Breast epithelium (tissue), 4 donors: ENCODE results near the gene CNTNAP2. TPM values are rescaled to one million over a fixed set of nuclear protein-coding genes. Genes with fewer than 3 reads are reported as not detected.

Experiments used
- DNase-seq, 2 donors: peaks; one replicate each; pipeline ENCODE4 v3.0.0-alpha.2; 2019; ENCODE audit warnings: low spot score in 2 of 2
- H3K27ac ChIP-seq, 2 donors: fragments of 200-600 bp; sonication (generic) in 1 of 2; one replicate each; pipeline ENCODE4 v1.5.1; 2016 to 2019; ENCODE audit warnings: mild to moderate bottlenecking in 1 of 2
- H3K27me3 ChIP-seq, 2 donors: fragments of 200-600 bp; sonication (generic) in 1 of 2; one replicate each; pipeline versions ENCODE4 v1.5.1 to v1.6.0; 2017 to 2019; ENCODE audit warnings: control low read depth in 1 of 2, mild to moderate bottlenecking in 1 of 2
- H3K36me3 ChIP-seq: fragments of 200-600 bp; one replicate; pipeline ENCODE4 v1.5.1; 2019
- H3K4me1 ChIP-seq, 2 donors: fragments of 200-600 bp; sonication (generic); one replicate each; pipeline ENCODE4 v1.5.1; 2016 to 2019; ENCODE audit warnings: control low read depth in 1 of 2
- H3K4me3 ChIP-seq, 3 donors: fragments of 200-600 bp; sonication (generic); 1 replicate in 2 of 3; 2 replicates in 1 of 3; pipeline ENCODE4 v1.5.1; 2016 to 2019; ENCODE audit warnings: mild to moderate bottlenecking in 3 of 3, moderate library complexity in 2 of 3
- H3K9me3 ChIP-seq, 2 donors: fragments of 200-600 bp; sonication (generic) in 1 of 2; one replicate each; pipeline ENCODE4 v1.5.1; 2016 to 2019; ENCODE audit warnings: control low read depth in 1 of 2
- POLR2A ChIP-seq: fragments of 450-650 bp; IDR thresholded peaks from one replicate; pipeline ENCODE4 v1.6.1; 2016; ENCODE audit warnings: antibody characterized with exemption, mild to moderate bottlenecking, moderate library complexity
- POLR2AphosphoS5 ChIP-seq, 3 donors: sonication (generic); formaldehyde crosslinking; IDR thresholded peaks; one replicate each; pipeline ENCODE4 v1.6.1; 2017; ENCODE audit warnings: antibody characterized with exemption in 3 of 3
- intact Hi-C: fragments of 100-400 bp; cut with DNase I; formaldehyde crosslinking; loops from one replicate; pipeline ENCODE4 v1.15.1; 2023; ENCODE audit warnings: low total_unique reads
- total RNA-seq, 3 donors: library from RNA; depleted of rRNA; stranded (reverse); fragments of >200 nt; gene quantifications; one replicate each; pipeline ENCODE4 v1.1.0, GENCODE V29; 2016
- TF ChIP-seq, protein P1 (sequence below), 3 donors: fragments of 450-650 bp; IDR thresholded peaks; one replicate each; pipeline ENCODE4 v1.5.1; 2016 to 2017; ENCODE audit warnings: antibody characterized with exemption in 3 of 3, mild to moderate bottlenecking in 3 of 3, moderate library complexity in 3 of 3

Gene CNTNAP2
- total RNA-seq, 3 donors from 2014 or later = 0.29 to 0.66 TPM; not detected in 1

DNA sequence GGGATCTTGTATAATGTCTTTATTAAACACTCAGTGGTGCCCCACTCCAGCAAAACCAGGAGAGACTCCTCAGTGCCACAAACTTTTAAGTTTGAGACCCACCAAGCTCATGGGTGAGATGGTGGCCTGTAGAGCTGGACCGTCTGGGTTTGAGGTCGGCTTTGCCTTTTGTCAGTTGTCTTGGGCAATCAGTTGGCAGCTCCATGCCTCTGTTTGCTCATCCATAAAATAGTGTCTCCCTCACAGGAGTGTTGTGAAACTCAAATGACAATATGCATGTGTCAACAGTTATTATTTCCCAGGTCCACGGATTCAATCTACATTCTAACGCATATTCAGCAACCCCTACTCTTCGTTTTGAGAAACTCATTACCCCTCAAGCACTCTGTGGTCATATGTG is 2106.1 kb downstream of the CNTNAP2 start:
- no peak for DNase-seq
- Histone ChIP-seq H3K4me1 (no peaks in the 10 kb centered on the region), H3K36me3 (no peaks in the 10 kb centered on the region), H3K27me3 (no peaks in the 10 kb centered on the region), H3K9me3 (peaks cover 0 to 4% of the 10 kb centered on the region in 2 donors), H3K27ac (no peak overlapping the region), H3K4me3 (no peak overlapping the region)
- intact Hi-C loops = no loop called here
- TF ChIP-seq POLR2A = no peak
- no peak for TF ChIP-seq POLR2AphosphoS5 (IDR thresholded peaks at IDR 0.05)

DNA sequence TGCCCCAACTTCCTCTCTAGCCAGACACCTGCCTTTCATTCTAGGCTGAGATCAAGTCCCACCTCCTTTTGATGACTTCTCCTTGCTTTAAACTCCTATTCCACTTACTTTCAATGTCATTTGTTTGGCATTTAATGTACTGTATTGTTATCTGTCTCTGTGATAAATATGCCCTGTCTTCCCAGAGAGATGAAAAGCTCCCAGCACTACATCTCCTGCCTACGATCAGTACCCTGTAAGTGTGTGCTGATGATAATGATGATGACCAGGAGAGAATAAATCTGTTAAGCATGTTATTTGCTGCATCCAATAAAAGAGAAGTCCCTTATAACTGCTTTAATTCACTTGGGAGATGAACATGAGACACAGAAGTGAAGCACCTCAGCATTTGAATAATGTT is 2106.6 kb downstream of the CNTNAP2 start:
- Histone ChIP-seq H3K36me3 (no peaks in the 10 kb centered on the region), H3K27ac (no peak overlapping the region), H3K27me3 (no peaks in the 10 kb centered on the region), H3K4me3 (no peak overlapping the region), H3K4me1 (no peaks in the 10 kb centered on the region), H3K9me3 (peaks cover 0 to 4% of the 10 kb centered on the region in 2 donors)
- intact Hi-C loops = no loop called here
- DNase-seq = no peak
- TF ChIP-seq POLR2A = no peak
- TF ChIP-seq POLR2AphosphoS5 (IDR thresholded peaks at IDR 0.05) = no peak
- TF ChIP-seq, protein P1, sequence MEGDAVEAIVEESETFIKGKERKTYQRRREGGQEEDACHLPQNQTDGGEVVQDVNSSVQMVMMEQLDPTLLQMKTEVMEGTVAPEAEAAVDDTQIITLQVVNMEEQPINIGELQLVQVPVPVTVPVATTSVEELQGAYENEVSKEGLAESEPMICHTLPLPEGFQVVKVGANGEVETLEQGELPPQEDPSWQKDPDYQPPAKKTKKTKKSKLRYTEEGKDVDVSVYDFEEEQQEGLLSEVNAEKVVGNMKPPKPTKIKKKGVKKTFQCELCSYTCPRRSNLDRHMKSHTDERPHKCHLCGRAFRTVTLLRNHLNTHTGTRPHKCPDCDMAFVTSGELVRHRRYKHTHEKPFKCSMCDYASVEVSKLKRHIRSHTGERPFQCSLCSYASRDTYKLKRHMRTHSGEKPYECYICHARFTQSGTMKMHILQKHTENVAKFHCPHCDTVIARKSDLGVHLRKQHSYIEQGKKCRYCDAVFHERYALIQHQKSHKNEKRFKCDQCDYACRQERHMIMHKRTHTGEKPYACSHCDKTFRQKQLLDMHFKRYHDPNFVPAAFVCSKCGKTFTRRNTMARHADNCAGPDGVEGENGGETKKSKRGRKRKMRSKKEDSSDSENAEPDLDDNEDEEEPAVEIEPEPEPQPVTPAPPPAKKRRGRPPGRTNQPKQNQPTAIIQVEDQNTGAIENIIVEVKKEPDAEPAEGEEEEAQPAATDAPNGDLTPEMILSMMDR (IDR thresholded peaks at IDR 0.05) = no peak

DNA sequence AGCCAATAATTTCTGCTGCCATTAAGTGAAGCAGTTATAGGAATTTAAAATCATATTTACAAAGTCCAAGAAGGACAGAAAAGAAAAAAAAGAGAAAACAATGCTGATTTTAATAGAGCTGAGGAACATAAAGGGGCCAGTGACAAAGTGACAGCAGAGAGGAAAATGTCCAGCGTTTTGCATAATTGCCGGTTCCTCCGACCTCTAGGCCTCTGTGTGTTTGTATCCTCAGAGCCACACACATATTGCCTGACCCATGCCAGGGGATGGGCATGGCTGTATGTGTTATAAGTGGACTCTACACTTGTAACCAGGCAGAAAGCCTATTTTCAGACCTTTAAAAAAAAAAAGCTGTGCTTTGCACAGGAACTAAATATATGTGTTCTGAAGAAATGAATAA is 2107.1 kb downstream of the CNTNAP2 start:
- peaks cover 0 to 4% of the 10 kb centered on the region in 2 donors for H3K9me3 ChIP-seq
- intact Hi-C loops = no loop called here
- no peaks in the 10 kb centered on the region for H3K36me3 ChIP-seq
- no peak for DNase-seq
- H3K4me1 ChIP-seq = no peaks in the 10 kb centered on the region
- H3K27ac ChIP-seq = no peak overlapping the region
- no peak overlapping the region for H3K4me3 ChIP-seq
- TF ChIP-seq POLR2AphosphoS5 (IDR thresholded peaks at IDR 0.05) (no peak), POLR2A (no peak)
- TF ChIP-seq, protein P1 (IDR thresholded peaks at IDR 0.05) = no peak
- no peaks in the 10 kb centered on the region for H3K27me3 ChIP-seq

DNA sequence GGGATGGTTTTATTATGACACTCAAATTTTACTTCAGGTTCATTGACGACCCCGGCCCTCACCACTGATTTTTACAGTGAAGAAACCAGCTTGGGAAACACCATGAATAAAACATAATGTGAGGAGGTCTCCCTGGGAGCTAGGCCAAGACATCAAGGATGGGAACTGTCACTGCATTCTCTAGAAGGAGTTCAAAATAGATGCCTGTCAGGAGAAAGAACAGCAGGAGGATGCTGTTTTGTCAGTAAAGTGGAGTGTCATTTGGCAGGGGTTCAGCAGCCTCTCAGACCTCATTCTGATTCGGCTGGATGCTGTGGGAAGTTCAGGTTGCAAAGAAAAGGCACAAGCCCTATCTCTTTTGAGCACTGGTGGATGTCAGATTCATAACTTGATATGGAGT is 2113.7 kb downstream of the CNTNAP2 start:
- no peak for DNase-seq
- Histone ChIP-seq H3K27ac (no peak overlapping the region), H3K36me3 (no peaks in the 10 kb centered on the region), H3K27me3 (no peaks in the 10 kb centered on the region), H3K4me1 (no peaks in the 10 kb centered on the region), H3K4me3 (no peak overlapping the region), H3K9me3 (peaks cover 0 to 4% of the 10 kb centered on the region in 2 donors)
- TF ChIP-seq POLR2A (no peak), POLR2AphosphoS5 (IDR thresholded peaks at IDR 0.05) (no peak)
- TF ChIP-seq, protein P1 (IDR thresholded peaks at IDR 0.05) = no peak
- intact Hi-C loops = no loop called here

DNA sequence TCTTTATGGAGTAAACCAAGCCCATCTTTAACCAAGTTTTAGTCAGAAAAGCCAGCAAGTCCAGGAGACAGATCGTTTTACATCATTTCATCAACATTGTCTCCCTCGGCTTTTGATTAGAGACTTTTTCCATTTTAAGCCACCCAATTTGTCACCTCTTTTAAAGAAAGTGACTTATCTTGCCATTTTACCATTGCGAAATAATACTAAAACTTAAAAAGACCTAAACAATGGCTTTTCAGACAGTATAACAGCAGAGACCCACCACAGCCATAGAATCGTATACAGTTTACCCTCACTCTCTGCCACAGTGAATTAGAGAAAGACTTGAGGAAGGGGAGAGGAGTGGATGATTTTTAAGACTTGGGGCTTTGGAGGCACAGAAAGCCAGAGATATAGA is 2114.3 kb downstream of the CNTNAP2 start:
- no peaks in the 10 kb centered on the region for H3K27me3 ChIP-seq
- intact Hi-C loops = no loop called here
- H3K4me1 ChIP-seq = no peaks in the 10 kb centered on the region
- TF ChIP-seq, protein P1 (IDR thresholded peaks at IDR 0.05) = no peak
- TF ChIP-seq POLR2AphosphoS5 (IDR thresholded peaks at IDR 0.05) (no peak), POLR2A (no peak)
- H3K36me3 ChIP-seq = no peaks in the 10 kb centered on the region
- H3K9me3 ChIP-seq = peaks cover 0 to 4% of the 10 kb centered on the region in 2 donors
- H3K4me3 ChIP-seq = no peak overlapping the region
- no peak overlapping the region for H3K27ac ChIP-seq
- DNase-seq = no peak

DNA sequence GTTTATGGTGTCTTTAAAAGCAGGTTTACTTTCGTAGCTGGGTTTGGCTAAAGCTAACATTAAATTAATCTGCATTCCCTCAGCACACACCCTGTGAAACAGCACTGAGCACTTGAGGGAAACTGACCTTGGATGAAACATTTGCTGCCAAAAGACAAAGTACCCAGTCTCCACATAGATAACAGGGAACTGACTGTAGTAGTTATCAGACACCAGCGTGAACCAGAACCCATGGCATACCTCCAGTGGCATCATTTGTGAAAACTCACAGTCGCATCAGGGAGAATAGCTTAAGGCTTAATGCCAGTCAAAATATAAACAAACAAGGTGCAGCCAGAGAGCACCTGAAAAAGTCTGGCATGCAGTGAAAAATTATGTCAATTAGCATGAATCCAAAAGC is 2116.2 kb downstream of the CNTNAP2 start:
- Histone ChIP-seq H3K9me3 (no peaks in the 10 kb centered on the region), H3K36me3 (no peaks in the 10 kb centered on the region), H3K27ac (no peak overlapping the region), H3K27me3 (no peaks in the 10 kb centered on the region), H3K4me3 (no peak overlapping the region), H3K4me1 (no peaks in the 10 kb centered on the region)
- intact Hi-C loops = no loop called here
- TF ChIP-seq, protein P1 (IDR thresholded peaks at IDR 0.05) = no peak
- TF ChIP-seq POLR2A (no peak), POLR2AphosphoS5 (IDR thresholded peaks at IDR 0.05) (no peak)
- DNase-seq = no peak
